ENCODE measurements around the gene HMGN3. TPM values are rescaled to one million over a fixed set of nuclear protein-coding genes. Genes with fewer than 3 reads are reported as not detected.

Gene HMGN3
- total RNA-seq, 1 experiment from 2014 or later = 151 TPM

DNA sequence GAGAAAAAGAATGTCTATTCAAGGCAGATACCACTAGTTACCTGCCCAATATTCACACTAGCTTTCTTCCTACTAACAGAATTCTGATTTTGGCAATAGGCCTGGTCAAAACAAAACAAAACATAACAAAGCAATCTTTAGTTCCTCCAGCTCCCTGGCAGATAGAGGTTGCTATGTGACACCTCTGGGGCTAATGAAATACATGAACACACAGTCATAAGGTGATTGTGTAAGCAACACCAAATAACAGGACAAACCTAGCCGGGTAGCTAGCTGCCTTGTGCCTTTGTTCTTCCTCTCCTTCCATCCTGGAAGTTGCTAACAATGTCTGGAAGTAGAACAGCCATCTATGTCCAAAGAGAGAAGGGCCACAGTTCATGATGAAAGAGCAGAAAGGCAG lies 6.0 kb upstream of the HMGN3 start:
- no peak for DNase-seq (ENCODE audit: low spot score)
- Mint-ChIP-seq H3K36me3 (peaks cover 4% of the 10 kb centered on the region; the same call in 1 of the 2 replicates), H3K27me3 (ENCODE audit: low read depth) (no peaks in the 10 kb centered on the region; the same call in 1 of the 2 replicates), H3K27ac (no peak overlapping the region), H3K9me3 (peaks cover 14% of the 10 kb centered on the region), H3K4me1 (peaks cover 12% of the 10 kb centered on the region), H3K4me3 (no peak overlapping the region)
- no peak for ATAC-seq
- ChIA-PET POLR2A (no interaction called here), CTCF (interaction anchor here (2.1 kb wide), 1 partner anchor 10 kb away, joined by 6 read pairs; no protein-coding TSS in a partner anchor)
- TF ChIP-seq, protein P1, sequence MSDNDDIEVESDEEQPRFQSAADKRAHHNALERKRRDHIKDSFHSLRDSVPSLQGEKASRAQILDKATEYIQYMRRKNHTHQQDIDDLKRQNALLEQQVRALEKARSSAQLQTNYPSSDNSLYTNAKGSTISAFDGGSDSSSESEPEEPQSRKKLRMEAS (CRISPR knock-in tag; IDR thresholded peaks at IDR 0.05) = no peak
- TF ChIP-seq CBFB (CRISPR knock-in tag; IDR thresholded peaks at IDR 0.05; ENCODE audit: low read depth) = no peak

DNA sequence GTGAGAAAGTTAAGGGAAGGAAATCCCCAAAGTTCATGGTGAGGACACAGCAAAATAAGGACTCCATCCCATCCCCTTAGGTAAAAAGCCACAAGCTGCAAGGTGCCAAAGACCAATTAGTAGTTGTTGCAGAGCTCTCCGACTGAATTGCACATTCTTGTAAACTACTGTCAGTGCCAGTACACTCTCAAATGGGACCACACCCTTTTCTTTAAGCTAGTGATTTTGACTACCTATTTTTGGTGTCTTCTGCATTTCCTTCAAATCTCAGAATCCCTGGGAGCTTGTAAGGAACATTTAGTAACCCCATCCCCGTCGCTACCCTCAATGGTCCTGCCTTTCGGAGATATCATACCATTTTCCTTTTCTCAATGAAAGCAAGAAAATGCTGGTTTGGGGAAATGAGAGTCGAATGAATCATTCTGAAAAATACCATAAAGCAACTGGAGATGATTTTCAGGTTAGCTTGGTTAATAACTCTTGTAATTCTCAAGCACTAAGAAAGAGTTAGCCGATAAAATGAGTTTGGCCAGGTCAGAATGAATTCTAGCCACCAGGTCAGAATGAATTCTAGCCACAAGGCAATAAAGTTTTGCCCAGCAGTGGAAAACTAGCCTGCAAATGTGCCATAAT lies 5.2 kb upstream of the HMGN3 start:
- H3K27me3 Mint-ChIP-seq (ENCODE audit: low read depth) = no peaks in the 10 kb centered on the region; the same call in none of the 2 replicates
- no peak for ATAC-seq
- no peak overlapping the region for H3K27ac Mint-ChIP-seq
- no peak overlapping the region for H3K4me3 Mint-ChIP-seq
- peaks cover 15% of the 10 kb centered on the region for H3K4me1 Mint-ChIP-seq
- CTCF ChIA-PET = interaction anchor here (2.1 kb wide), 1 partner anchor 11 kb away, joined by 6 read pairs; no protein-coding TSS in a partner anchor
- no peak for DNase-seq (ENCODE audit: low spot score)
- TF ChIP-seq TEAD1 (CRISPR knock-in tag; IDR thresholded peaks at IDR 0.05) (no peak), GRHL2 (CRISPR knock-in tag; IDR thresholded peaks at IDR 0.05; ENCODE audit: insufficient replicate concordance, severe bottlenecking) (no peak)
- TF ChIP-seq, protein P1 (CRISPR knock-in tag; IDR thresholded peaks at IDR 0.05) = no peak
- TF ChIP-seq, protein P2, sequence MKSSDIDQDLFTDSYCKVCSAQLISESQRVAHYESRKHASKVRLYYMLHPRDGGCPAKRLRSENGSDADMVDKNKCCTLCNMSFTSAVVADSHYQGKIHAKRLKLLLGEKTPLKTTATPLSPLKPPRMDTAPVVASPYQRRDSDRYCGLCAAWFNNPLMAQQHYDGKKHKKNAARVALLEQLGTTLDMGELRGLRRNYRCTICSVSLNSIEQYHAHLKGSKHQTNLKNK (CRISPR knock-in tag; IDR thresholded peaks at IDR 0.05) = no peak
- POLR2A ChIA-PET = no interaction called here
- H3K36me3 Mint-ChIP-seq = no peaks in the 10 kb centered on the region
- peaks cover 7% of the 10 kb centered on the region for H3K9me3 Mint-ChIP-seq

DNA sequence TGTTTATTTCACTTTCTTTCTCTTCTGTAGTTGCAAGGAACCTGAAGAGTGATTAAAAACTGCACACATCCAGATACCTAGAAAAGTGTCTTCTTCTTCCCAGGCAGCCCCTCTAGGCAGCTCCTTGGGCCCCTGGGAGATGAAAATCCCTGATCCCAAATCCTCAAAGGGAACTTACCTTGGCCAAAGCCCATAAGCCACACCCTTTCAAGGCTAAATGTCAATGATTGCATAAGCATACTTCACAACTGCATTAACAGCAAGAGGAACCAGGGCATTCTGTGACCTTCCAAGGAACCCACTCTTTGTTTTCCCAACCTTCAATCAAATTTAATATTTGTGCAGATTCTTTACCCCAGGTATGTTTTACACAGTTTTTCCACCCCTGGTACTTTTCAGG lies 4.4 kb upstream of the HMGN3 start:
- no peak for ATAC-seq
- H3K27ac Mint-ChIP-seq = no peak overlapping the region
- no peaks in the 10 kb centered on the region for H3K36me3 Mint-ChIP-seq
- ChIA-PET POLR2A (no interaction called here), CTCF (no interaction called here)
- no peaks in the 10 kb centered on the region; the same call in none of the 2 replicates for H3K27me3 Mint-ChIP-seq (ENCODE audit: low read depth)
- H3K9me3 Mint-ChIP-seq = peaks cover under 1% of the 10 kb centered on the region; the same call in 1 of the 2 replicates
- TF ChIP-seq JUN (CRISPR knock-in tag; IDR thresholded peaks at IDR 0.05) = no peak
- no peak overlapping the region for H3K4me3 Mint-ChIP-seq
- peaks cover 15% of the 10 kb centered on the region for H3K4me1 Mint-ChIP-seq
- DNase-seq (ENCODE audit: low spot score) = no peak

DNA sequence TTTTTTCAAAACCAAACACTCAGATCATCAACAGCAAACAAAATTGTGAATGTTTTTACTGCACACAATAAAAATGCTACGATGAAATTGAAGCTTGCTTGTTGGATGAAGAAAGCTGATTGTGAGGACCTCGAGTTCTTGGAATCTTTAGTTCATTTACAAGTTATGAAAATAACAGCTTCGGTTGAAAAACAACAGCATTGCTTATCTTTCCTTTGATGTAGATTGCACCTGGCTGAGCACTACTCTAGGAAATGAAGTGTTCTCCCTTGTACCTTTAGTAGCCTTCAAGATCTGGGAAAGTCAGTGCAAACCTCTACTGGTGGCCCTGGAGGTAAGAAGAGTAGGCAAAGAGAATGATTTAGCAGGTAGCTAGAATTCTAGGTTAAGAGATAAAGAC lies 2.2 kb upstream of the HMGN3 start:
- no peaks in the 10 kb centered on the region for H3K9me3 Mint-ChIP-seq
- H3K27ac Mint-ChIP-seq = no peak overlapping the region; the same call in 1 of the 2 replicates
- no peak for ATAC-seq
- DNase-seq (ENCODE audit: low spot score) = no peak
- CTCF ChIA-PET = interaction anchor here (0.6 kb wide), 1 partner anchor 14 kb away, joined by 4 read pairs; no protein-coding TSS in a partner anchor
- TF ChIP-seq GTF2I (CRISPR knock-in tag; conservative IDR thresholded peaks at IDR 0.05) = no peak
- TF ChIP-seq ZNF396 (CRISPR knock-in tag; IDR thresholded peaks at IDR 0.05; ENCODE audit: borderline replicate concordance) = no peak
- TF ChIP-seq, protein P3, sequence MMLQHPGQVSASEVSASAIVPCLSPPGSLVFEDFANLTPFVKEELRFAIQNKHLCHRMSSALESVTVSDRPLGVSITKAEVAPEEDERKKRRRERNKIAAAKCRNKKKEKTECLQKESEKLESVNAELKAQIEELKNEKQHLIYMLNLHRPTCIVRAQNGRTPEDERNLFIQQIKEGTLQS (CRISPR knock-in tag; conservative IDR thresholded peaks at IDR 0.05) = no peak
- TF ChIP-seq ATF1 (CRISPR knock-in tag; IDR thresholded peaks at IDR 0.05) = no peak
- TF ChIP-seq, protein P4, sequence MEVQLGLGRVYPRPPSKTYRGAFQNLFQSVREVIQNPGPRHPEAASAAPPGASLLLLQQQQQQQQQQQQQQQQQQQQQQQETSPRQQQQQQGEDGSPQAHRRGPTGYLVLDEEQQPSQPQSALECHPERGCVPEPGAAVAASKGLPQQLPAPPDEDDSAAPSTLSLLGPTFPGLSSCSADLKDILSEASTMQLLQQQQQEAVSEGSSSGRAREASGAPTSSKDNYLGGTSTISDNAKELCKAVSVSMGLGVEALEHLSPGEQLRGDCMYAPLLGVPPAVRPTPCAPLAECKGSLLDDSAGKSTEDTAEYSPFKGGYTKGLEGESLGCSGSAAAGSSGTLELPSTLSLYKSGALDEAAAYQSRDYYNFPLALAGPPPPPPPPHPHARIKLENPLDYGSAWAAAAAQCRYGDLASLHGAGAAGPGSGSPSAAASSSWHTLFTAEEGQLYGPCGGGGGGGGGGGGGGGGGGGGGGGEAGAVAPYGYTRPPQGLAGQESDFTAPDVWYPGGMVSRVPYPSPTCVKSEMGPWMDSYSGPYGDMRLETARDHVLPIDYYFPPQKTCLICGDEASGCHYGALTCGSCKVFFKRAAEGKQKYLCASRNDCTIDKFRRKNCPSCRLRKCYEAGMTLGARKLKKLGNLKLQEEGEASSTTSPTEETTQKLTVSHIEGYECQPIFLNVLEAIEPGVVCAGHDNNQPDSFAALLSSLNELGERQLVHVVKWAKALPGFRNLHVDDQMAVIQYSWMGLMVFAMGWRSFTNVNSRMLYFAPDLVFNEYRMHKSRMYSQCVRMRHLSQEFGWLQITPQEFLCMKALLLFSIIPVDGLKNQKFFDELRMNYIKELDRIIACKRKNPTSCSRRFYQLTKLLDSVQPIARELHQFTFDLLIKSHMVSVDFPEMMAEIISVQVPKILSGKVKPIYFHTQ (CRISPR knock-in tag; IDR thresholded peaks at IDR 0.05) = no peak
- no peak for TF ChIP-seq ZNF121 (CRISPR knock-in tag; IDR thresholded peaks at IDR 0.05)
- no peak overlapping the region for H3K4me3 Mint-ChIP-seq
- no peaks in the 10 kb centered on the region; the same call in none of the 2 replicates for H3K27me3 Mint-ChIP-seq (ENCODE audit: low read depth)
- H3K36me3 Mint-ChIP-seq = 0 out of 2 replicates have a peak, but pooled peaks cover 4% of the 10 kb centered on the region
- peaks cover 32% of the 10 kb centered on the region for H3K4me1 Mint-ChIP-seq
- POLR2A ChIA-PET = no interaction called here
